OCI-LY3 (cell line): ENCODE results near the gene C7orf57.

Experiments used
- EZH2phosphoT487 ChIP-seq: fragments of 200-600 bp; shearing (Covaris generic); IDR thresholded peaks from 2 replicates; pipeline ENCODE4 v1.6.1; 2018; ENCODE audit warnings: antibody characterized with exemption, mixed run types, low read depth
- TF ChIP-seq, protein P1 (sequence below): fragments of 200-600, 300-600 bp; sonication (generic); IDR thresholded peaks from 2 replicates; pipeline ENCODE4 v1.5.1; 2014; ENCODE audit warnings: antibody characterized with exemption, low read length, low read depth

DNA sequence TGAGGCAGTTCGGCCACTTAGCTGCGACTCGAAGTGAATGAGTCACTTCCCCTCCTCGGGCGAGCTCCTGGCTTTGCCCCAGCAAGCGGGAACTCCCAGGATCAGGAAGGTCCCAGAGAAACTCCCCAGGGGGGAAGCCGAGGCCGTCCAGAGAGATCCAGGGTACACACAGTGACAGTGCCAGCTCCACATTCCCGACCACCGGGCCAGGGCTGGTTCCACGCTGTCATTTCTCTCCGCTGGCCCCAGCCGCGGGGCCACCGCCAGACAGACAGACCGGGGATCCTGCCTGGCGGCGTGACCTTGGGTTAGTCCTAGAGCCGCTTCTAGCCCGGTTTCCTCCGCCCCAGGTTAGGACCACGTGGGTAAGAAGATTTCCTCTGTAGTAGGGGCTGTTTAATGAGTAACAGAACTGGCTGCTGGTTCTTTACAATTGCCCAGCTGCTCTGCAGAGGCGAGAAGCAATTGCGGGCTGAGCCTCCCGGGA is 53.3 kb downstream of the C7orf57 start:
- TF ChIP-seq, protein P1, sequence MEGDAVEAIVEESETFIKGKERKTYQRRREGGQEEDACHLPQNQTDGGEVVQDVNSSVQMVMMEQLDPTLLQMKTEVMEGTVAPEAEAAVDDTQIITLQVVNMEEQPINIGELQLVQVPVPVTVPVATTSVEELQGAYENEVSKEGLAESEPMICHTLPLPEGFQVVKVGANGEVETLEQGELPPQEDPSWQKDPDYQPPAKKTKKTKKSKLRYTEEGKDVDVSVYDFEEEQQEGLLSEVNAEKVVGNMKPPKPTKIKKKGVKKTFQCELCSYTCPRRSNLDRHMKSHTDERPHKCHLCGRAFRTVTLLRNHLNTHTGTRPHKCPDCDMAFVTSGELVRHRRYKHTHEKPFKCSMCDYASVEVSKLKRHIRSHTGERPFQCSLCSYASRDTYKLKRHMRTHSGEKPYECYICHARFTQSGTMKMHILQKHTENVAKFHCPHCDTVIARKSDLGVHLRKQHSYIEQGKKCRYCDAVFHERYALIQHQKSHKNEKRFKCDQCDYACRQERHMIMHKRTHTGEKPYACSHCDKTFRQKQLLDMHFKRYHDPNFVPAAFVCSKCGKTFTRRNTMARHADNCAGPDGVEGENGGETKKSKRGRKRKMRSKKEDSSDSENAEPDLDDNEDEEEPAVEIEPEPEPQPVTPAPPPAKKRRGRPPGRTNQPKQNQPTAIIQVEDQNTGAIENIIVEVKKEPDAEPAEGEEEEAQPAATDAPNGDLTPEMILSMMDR = no peak
- no peak for TF ChIP-seq EZH2phosphoT487
